Thymus (tissue), 11 donors: ENCODE data around the gene PPEF2. TPM values are rescaled to one million over a fixed set of nuclear protein-coding genes. Genes with fewer than 3 reads are reported as not detected.

Experiments used
- DNase-seq, 9 donors: peaks; one replicate each; pipeline ENCODE4 v3.0.0-alpha.2; 2013; ENCODE audit warnings: low spot score in 9 of 9, low read depth in 6 of 9, missing footprints in 1 of 9
- H3K27ac ChIP-seq, 2 donors: one replicate each; pipeline ENCODE4 v1.5.1; 2013; ENCODE audit warnings: control low read depth in 1 of 2, low read depth in 1 of 2, low read length in 1 of 2, mild to moderate bottlenecking in 1 of 2, moderate library complexity in 1 of 2
- H3K27me3 ChIP-seq, 2 donors: one replicate each; pipeline ENCODE4 v1.5.1; 2013; ENCODE audit warnings: low read length in 1 of 2; ENCODE audit not compliant: control insufficient read depth in 2 of 2, insufficient read depth in 1 of 2
- H3K36me3 ChIP-seq, 2 donors: one replicate each; pipeline ENCODE4 v1.5.1; 2013; ENCODE audit warnings: low read length in 1 of 2, mild to moderate bottlenecking in 1 of 2, moderate library complexity in 1 of 2; ENCODE audit not compliant: control insufficient read depth in 2 of 2, insufficient read depth in 2 of 2
- H3K4me1 ChIP-seq, 2 donors: one replicate each; pipeline ENCODE4 v1.5.1; 2013; ENCODE audit warnings: low read length in 2 of 2; ENCODE audit not compliant: control insufficient read depth in 2 of 2, insufficient read depth in 2 of 2
- H3K4me3 ChIP-seq, 2 donors: one replicate each; pipeline ENCODE4 v1.5.1; 2013; ENCODE audit warnings: low read length in 2 of 2, control low read depth in 1 of 2, mild to moderate bottlenecking in 1 of 2
- H3K9me3 ChIP-seq, 2 donors: one replicate each; pipeline ENCODE4 v1.5.1; 2013; ENCODE audit warnings: low read length in 1 of 2, mild to moderate bottlenecking in 1 of 2; ENCODE audit not compliant: control insufficient read depth in 2 of 2, insufficient read depth in 1 of 2
- WGBS: extraction: QIAGEN DNeasy Blood & Tissue Kit; methylation state at CpG from one replicate; pipeline ENCODE4 v1.1.7; 2013; 5-methylcytosine and 5-hydroxymethylcytosine counted together
- polyA plus RNA-seq: library from polyadenylated mRNA; stranded (reverse); fragments of 200-250 nt; gene quantifications from one replicate; pipeline ENCODE4 v1.2.3, GENCODE V29; 2013
- total RNA-seq: library from RNA; stranded (reverse); fragments of 120-200 nt; gene quantifications from one replicate; pipeline ENCODE4 v1.2.4, GENCODE V29; 2013
- donor health status: healthy.

PPEF2 gene
- total and polyA plus RNA-seq, 2 donors, result under 0.01 to 0.07 TPM

- Histone ChIP-seq H3K9me3 (peaks cover 0 to 4% of the 10 kb centered on the region in 2 donors), H3K4me3 (no peak overlapping the region), H3K4me1 (no peaks in the 10 kb centered on the region), H3K27me3 (peaks cover 0 to 5% of the 10 kb centered on the region in 2 donors), H3K27ac (no peak overlapping the region), H3K36me3 (no peaks in the 10 kb centered on the region)
- DNase-seq, result no peak
- WGBS, result 98% methylated on average over 3 of the region's 3 CpGs
These were observed 20.8 kb downstream of the PPEF2 start for GRCh38 chr4:75881476-75881875.

- no peaks in the 10 kb centered on the region for H3K36me3 ChIP-seq
- WGBS, result 76% methylated on average over 1 of the region's 1 CpG
These were observed 22.0 kb downstream of the PPEF2 start for GRCh38 chr4:75880278-75880677.

GRCh38 chr4:75878246-75878756 is 24.0 kb downstream of the PPEF2 start:
- WGBS, result 73% methylated on average over 6 of the region's 6 CpGs
- no peak for DNase-seq
- no peaks in the 10 kb centered on the region for H3K4me1 ChIP-seq
- no peaks in the 10 kb centered on the region for H3K9me3 ChIP-seq
- no peak overlapping the region for H3K27ac ChIP-seq
- H3K27me3 ChIP-seq, result no peaks in the 10 kb centered on the region
- H3K36me3 ChIP-seq, result no peaks in the 10 kb centered on the region
- no peak overlapping the region for H3K4me3 ChIP-seq

More at GRCh38 chr4:75880278-75880677, 22.0 kb downstream of the PPEF2 start:
- DNase-seq, result no peak
- no peaks in the 10 kb centered on the region for H3K4me1 ChIP-seq
- no peak overlapping the region for H3K4me3 ChIP-seq
- H3K27me3 ChIP-seq, result no peaks in the 10 kb centered on the region
- H3K27ac ChIP-seq, result no peak overlapping the region
- H3K9me3 ChIP-seq, result no peaks in the 10 kb centered on the region

- H3K27me3 ChIP-seq, result no peaks in the 10 kb centered on the region
- no peaks in the 10 kb centered on the region for H3K4me1 ChIP-seq
- H3K9me3 ChIP-seq, result no peaks in the 10 kb centered on the region
- DNase-seq, result no peak
- 95% methylated on average over 18 of the region's 18 CpGs for WGBS
- H3K27ac ChIP-seq, result no peak overlapping the region
- H3K36me3 ChIP-seq, result no peaks in the 10 kb centered on the region
- H3K4me3 ChIP-seq, result no peak overlapping the region
These were observed 26.0 kb downstream of the PPEF2 start for GRCh38 chr4:75876218-75876617.

- H3K36me3 ChIP-seq, result no peaks in the 10 kb centered on the region
- no peak overlapping the region for H3K4me3 ChIP-seq
- H3K27ac ChIP-seq, result no peak overlapping the region
- no peaks in the 10 kb centered on the region for H3K4me1 ChIP-seq
- no peaks in the 10 kb centered on the region for H3K9me3 ChIP-seq
- WGBS, result 82% methylated on average over 3 of the region's 3 CpGs
- no peak for DNase-seq
- H3K27me3 ChIP-seq, result no peaks in the 10 kb centered on the region
These were observed 33.2 kb downstream of the PPEF2 start for GRCh38 chr4:75869100-75869499.

GRCh38 chr4:75867130-75867529 is 35.1 kb downstream of the PPEF2 start:
- Histone ChIP-seq H3K27ac (no peak overlapping the region), H3K27me3 (no peaks in the 10 kb centered on the region)

GRCh38 chr4:75860606-75861005 is 41.6 kb downstream of the PPEF2 start:
- no peak for DNase-seq
- no peaks in the 10 kb centered on the region for H3K4me1 ChIP-seq
- no peaks in the 10 kb centered on the region for H3K9me3 ChIP-seq
- H3K4me3 ChIP-seq, result no peak overlapping the region
- no peaks in the 10 kb centered on the region for H3K36me3 ChIP-seq
- H3K27ac ChIP-seq, result no peak overlapping the region
- 95% methylated on average over 5 of the region's 5 CpGs for WGBS
- no peaks in the 10 kb centered on the region for H3K27me3 ChIP-seq

More at GRCh38 chr4:75867130-75867529, 35.1 kb downstream of the PPEF2 start:
- WGBS, result 88% methylated on average over 3 of the region's 3 CpGs
- DNase-seq, result no peak
- H3K4me3 ChIP-seq, result no peak overlapping the region
- no peaks in the 10 kb centered on the region for H3K4me1 ChIP-seq
- no peaks in the 10 kb centered on the region for H3K9me3 ChIP-seq
- H3K36me3 ChIP-seq, result no peaks in the 10 kb centered on the region

- no peak for DNase-seq
- Histone ChIP-seq H3K4me1 (no peaks in the 10 kb centered on the region), H3K36me3 (no peaks in the 10 kb centered on the region), H3K27me3 (no peaks in the 10 kb centered on the region), H3K4me3 (no peak overlapping the region), H3K27ac (no peak overlapping the region), H3K9me3 (no peaks in the 10 kb centered on the region)
- WGBS, result 37% methylated on average over 1 of the region's 1 CpG
These were observed 43.5 kb downstream of the PPEF2 start for GRCh38 chr4:75858721-75859120.

- H3K4me3 ChIP-seq, result no peak overlapping the region
- H3K4me1 ChIP-seq, result peaks cover 0 to 6% of the 10 kb centered on the region in 2 donors
- peak in 2 of 9 donors; percentile 13 to 28 for DNase-seq
- no peaks in the 10 kb centered on the region for H3K27me3 ChIP-seq
- H3K9me3 ChIP-seq, result no peaks in the 10 kb centered on the region
- H3K36me3 ChIP-seq, result no peaks in the 10 kb centered on the region
- WGBS, result 64% methylated on average over 6 of the region's 6 CpGs
- H3K27ac ChIP-seq, result no peak overlapping the region
These were observed 52.8 kb downstream of the PPEF2 start for GRCh38 chr4:75849461-75849860.
